GM12891 (cell line): ENCODE data around the gene TFPT.
"Not testable (repeated sequence)": the region's sequence is repeated elsewhere in the genome, so short reads cannot be mapped to it uniquely, and the experiment has no call there.

Source experiments
- DNase-seq: peaks from one replicate; pipeline ENCODE4 v3.0.0; 2011; ENCODE audit warnings: low spot score; ENCODE audit not compliant: insufficient read length
- FAIRE-seq: peaks from 2 replicates; lab custom pipeline; 2011; peaks lifted over from hg19 to GRCh38; lab: Jason Lieb, UNC
- PAX5 ChIP-seq: IDR thresholded peaks from 2 replicates; pipeline ENCODE4 v1.6.1; 2011; ENCODE audit warnings: low read length, moderate library complexity, mild to moderate bottlenecking; ENCODE audit not compliant: insufficient read depth, severe bottlenecking
- POLR2A ChIP-seq: IDR thresholded peaks from 2 replicates; pipeline ENCODE4 v1.6.1; 2011; ENCODE audit warnings: low read depth, low read length, control low read depth
- POLR2AphosphoS5 ChIP-seq: IDR thresholded peaks from 2 replicates; pipeline ENCODE4 v1.6.1; 2011; ENCODE audit warnings: low read depth, low read length, control low read depth
- POU2F2 ChIP-seq: IDR thresholded peaks from 2 replicates; pipeline ENCODE4 v1.6.1; 2011; ENCODE audit warnings: low read depth, mild to moderate bottlenecking, control low read depth, low read length, moderate library complexity
- SPI1 ChIP-seq: IDR thresholded peaks from 2 replicates; pipeline ENCODE4 v1.6.1; 2011; ENCODE audit warnings: low read depth, low read length, control low read depth
- TAF1 ChIP-seq: IDR thresholded peaks from 2 replicates; pipeline ENCODE4 v1.6.1; 2011; ENCODE audit warnings: low read depth, low read length, control low read depth

TFPT gene

GRCh38 chr19:54105796-54106195 is 9.7 kb downstream of the TFPT start:
- DNase-seq: no peak
- TF ChIP-seq POLR2AphosphoS5 (no peak), TAF1 (no peak), PAX5 (no peak), POU2F2 (no peak), POLR2A (no peak), SPI1 (no peak)
- FAIRE-seq: no peak

- DNase-seq (no peak), FAIRE-seq (no peak)
- TF ChIP-seq POLR2AphosphoS5 (no peak), POU2F2 (no peak), PAX5 (no peak), TAF1 (no peak), POLR2A (no peak), SPI1 (no peak)
Measured at GRCh38 chr19:54104998-54105715, 10.3 kb downstream of the TFPT start.

- TF ChIP-seq POU2F2 (no peak), PAX5 (no peak), POLR2A (peak; percentile 92), POLR2AphosphoS5 (peak; percentile 91), TAF1 (peak; percentile 95), SPI1 (peak; percentile 50; the same call in 1 of the 2 replicates)
- DNase-seq (peak; percentile 100), FAIRE-seq (peak; percentile 100)
Measured at GRCh38 chr19:54102421-54103169, 12.9 kb downstream of the TFPT start, which contains the start of gene NDUFA3. Gene NDUFA3, plus strand, starts transcription at chr19:54102855. Its CDS starts 24 bp downstream, at chr19:54102879.

GRCh38 chr19:54100561-54100960 is 14.9 kb downstream of the TFPT start, which contains the start of gene OSCAR:
Gene OSCAR, minus strand, starts transcription at chr19:54100803. Its CDS starts 11 bp downstream, at chr19:54100792.
- TF ChIP-seq POLR2AphosphoS5: no peak
- TF ChIP-seq TAF1: no peak
- TF ChIP-seq SPI1: no peak
- TF ChIP-seq PAX5: no peak
- TF ChIP-seq POU2F2: no peak
- TF ChIP-seq POLR2A: no peak
- FAIRE-seq (no peak), DNase-seq (no peak)

GRCh38 chr19:54099903-54100255 is 15.6 kb downstream of the TFPT start:
- DNase-seq, FAIRE-seq: not testable (repeated sequence)

- DNase-seq (no peak), FAIRE-seq (no peak)
- TF ChIP-seq TAF1: no peak
- no peak for TF ChIP-seq PAX5
- TF ChIP-seq POU2F2: no peak
- no peak for TF ChIP-seq SPI1
- no peak for TF ChIP-seq POLR2A
- no peak for TF ChIP-seq POLR2AphosphoS5
Measured at GRCh38 chr19:54099190-54099902, 16.1 kb downstream of the TFPT start.

GRCh38 chr19:54096617-54097106 is 18.8 kb downstream of the TFPT start:
- DNase-seq (no peak), FAIRE-seq (no peak)
- no peak for TF ChIP-seq POLR2A
- TF ChIP-seq POU2F2: no peak
- TF ChIP-seq POLR2AphosphoS5: no peak
- TF ChIP-seq SPI1: no peak
- TF ChIP-seq TAF1: no peak
- TF ChIP-seq PAX5: no peak

GRCh38 chr19:54095859-54096616 is 19.4 kb downstream of the TFPT start:
- DNase-seq: peak; percentile 53
- FAIRE-seq: not testable (repeated sequence)

GRCh38 chr19:54095136-54095858 is 20.2 kb downstream of the TFPT start:
- FAIRE-seq (no peak), DNase-seq (no peak)
- TF ChIP-seq SPI1: no peak
- no peak for TF ChIP-seq TAF1
- TF ChIP-seq POLR2A: no peak
